ENCODE results near the gene MAGI1. TPM values are rescaled to one million over a fixed set of nuclear protein-coding genes. Genes with fewer than 3 reads are reported as not detected.

Gene MAGI1
- total RNA-seq, 1 donor from 2014 or later: not detected

- TF ChIP-seq, protein P1, sequence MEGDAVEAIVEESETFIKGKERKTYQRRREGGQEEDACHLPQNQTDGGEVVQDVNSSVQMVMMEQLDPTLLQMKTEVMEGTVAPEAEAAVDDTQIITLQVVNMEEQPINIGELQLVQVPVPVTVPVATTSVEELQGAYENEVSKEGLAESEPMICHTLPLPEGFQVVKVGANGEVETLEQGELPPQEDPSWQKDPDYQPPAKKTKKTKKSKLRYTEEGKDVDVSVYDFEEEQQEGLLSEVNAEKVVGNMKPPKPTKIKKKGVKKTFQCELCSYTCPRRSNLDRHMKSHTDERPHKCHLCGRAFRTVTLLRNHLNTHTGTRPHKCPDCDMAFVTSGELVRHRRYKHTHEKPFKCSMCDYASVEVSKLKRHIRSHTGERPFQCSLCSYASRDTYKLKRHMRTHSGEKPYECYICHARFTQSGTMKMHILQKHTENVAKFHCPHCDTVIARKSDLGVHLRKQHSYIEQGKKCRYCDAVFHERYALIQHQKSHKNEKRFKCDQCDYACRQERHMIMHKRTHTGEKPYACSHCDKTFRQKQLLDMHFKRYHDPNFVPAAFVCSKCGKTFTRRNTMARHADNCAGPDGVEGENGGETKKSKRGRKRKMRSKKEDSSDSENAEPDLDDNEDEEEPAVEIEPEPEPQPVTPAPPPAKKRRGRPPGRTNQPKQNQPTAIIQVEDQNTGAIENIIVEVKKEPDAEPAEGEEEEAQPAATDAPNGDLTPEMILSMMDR (IDR thresholded peaks at IDR 0.05): no peak
- intact Hi-C loops (cut with micrococcal nuclease): no loop called here
- Mint-ChIP-seq H3K4me3 (no peak overlapping the region), H3K27me3 (no peaks in the 10 kb centered on the region), H3K27ac (no peak overlapping the region), H3K4me1 (no peaks in the 10 kb centered on the region), H3K9me3 (peaks cover 2% of the 10 kb centered on the region), H3K36me3 (ENCODE audit: low read depth) (no peaks in the 10 kb centered on the region)
- no peak for ATAC-seq (ENCODE audit: low read depth)
- ChIA-PET POLR2A (no interaction called here), CTCF (no interaction called here)
- no peak for DNase-seq
Observed at GRCh38 chr3:65490114-65490513, 548.6 kb downstream of the MAGI1 start.

DNA sequence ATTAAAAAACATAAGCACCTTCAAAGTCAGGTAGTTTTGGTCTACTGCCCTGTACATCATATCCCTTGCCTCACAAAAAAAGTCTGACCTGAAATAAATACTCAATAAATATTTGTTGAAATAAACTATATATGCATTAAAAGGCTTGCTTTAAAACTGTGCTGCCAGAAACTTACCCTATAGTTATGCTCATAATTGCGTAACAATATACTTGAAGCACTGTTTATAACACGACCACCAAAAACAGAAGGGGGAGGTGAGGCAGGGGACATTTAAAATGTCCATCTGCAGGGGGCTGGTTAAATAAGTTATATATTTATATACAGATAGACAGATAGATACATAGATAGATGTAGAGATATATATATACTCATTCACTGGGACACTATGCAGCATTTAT lies 549.5 kb downstream of the MAGI1 start:
- no peaks in the 10 kb centered on the region for H3K36me3 Mint-ChIP-seq (ENCODE audit: low read depth)
- ChIA-PET POLR2A (no interaction called here), CTCF (no interaction called here)
- no peak overlapping the region for H3K4me3 Mint-ChIP-seq
- DNase-seq (no peak), ATAC-seq (ENCODE audit: low read depth) (no peak)
- H3K27ac Mint-ChIP-seq: no peak overlapping the region
- intact Hi-C loops (cut with micrococcal nuclease): no loop called here
- H3K27me3 Mint-ChIP-seq: no peaks in the 10 kb centered on the region
- H3K4me1 Mint-ChIP-seq: no peaks in the 10 kb centered on the region
- TF ChIP-seq, protein P1 (IDR thresholded peaks at IDR 0.05): no peak
- peaks cover 5% of the 10 kb centered on the region for H3K9me3 Mint-ChIP-seq

DNA sequence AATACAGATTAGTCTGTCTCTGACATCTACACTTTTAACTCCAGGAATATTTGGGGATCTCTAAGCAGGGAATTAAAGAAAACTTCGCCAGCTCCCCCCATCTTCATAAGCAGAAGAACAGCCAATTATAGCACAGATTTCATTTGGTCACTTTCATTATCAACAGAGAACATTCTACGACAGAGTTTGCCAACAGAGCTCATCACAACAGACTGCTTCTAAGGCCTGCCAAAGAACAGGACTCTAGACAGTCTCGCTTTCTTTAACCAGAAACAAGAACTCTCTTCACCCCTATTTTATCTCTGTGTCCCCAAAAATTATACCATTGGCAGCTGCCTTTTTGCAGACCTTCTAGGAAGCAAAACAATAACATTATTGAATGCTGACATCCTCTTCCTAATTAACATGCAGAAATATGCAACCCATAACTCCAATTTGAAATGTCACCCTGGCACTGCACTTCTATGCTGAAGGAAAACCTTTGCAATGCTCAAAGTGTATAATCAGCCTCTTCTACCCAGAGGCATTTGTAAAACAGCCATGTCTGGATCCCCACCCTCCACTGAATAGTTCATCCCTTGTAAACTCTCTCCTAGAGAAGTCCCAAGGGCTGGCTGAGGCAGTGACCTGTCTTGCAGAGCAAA lies 552.8 kb downstream of the MAGI1 start:
- Mint-ChIP-seq H3K36me3 (ENCODE audit: low read depth) (no peaks in the 10 kb centered on the region), H3K27ac (no peak overlapping the region), H3K4me3 (no peak overlapping the region), H3K4me1 (no peaks in the 10 kb centered on the region), H3K27me3 (no peaks in the 10 kb centered on the region), H3K9me3 (peaks cover 5% of the 10 kb centered on the region)
- ATAC-seq (ENCODE audit: low read depth): no peak
- CTCF ChIA-PET: no interaction called here
- intact Hi-C loops (cut with micrococcal nuclease): no loop called here
- POLR2A ChIA-PET: no interaction called here
- TF ChIP-seq, protein P1 (IDR thresholded peaks at IDR 0.05): no peak
- no peak for DNase-seq

DNA sequence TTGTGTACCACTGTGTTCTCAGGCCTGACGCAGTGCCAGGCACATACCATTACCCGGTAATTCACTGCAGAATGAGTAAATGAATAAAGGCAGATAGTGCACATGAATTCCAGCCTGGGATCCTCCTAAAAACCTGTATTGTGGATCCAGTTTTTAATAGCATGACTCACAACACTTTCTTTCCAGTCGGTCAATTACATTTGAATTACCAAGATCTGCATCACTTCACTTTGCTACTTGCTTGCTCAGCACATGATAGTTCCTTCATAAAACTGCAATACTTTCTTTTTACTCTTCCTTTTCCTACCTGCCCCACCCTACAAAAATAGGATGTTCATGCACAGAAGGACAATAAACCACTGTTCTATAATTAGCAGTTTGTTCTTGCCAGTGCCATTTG lies 553.8 kb downstream of the MAGI1 start:
- ChIA-PET POLR2A (no interaction called here), CTCF (no interaction called here)
- Mint-ChIP-seq H3K27ac (no peak overlapping the region), H3K4me3 (no peak overlapping the region), H3K9me3 (peaks cover 5% of the 10 kb centered on the region), H3K4me1 (no peaks in the 10 kb centered on the region), H3K36me3 (ENCODE audit: low read depth) (no peaks in the 10 kb centered on the region), H3K27me3 (no peaks in the 10 kb centered on the region)
- no peak for ATAC-seq (ENCODE audit: low read depth)
- intact Hi-C loops (cut with micrococcal nuclease): no loop called here
- TF ChIP-seq, protein P1 (IDR thresholded peaks at IDR 0.05): no peak
- no peak for DNase-seq

- TF ChIP-seq, protein P1 (IDR thresholded peaks at IDR 0.05): no peak
- DNase-seq: no peak
- H3K36me3 Mint-ChIP-seq (ENCODE audit: low read depth): no peaks in the 10 kb centered on the region
- H3K4me1 Mint-ChIP-seq: no peaks in the 10 kb centered on the region
- intact Hi-C loops (cut with micrococcal nuclease): no loop called here
- H3K4me3 Mint-ChIP-seq: no peak overlapping the region
- no peaks in the 10 kb centered on the region for H3K27me3 Mint-ChIP-seq
- H3K9me3 Mint-ChIP-seq: peaks cover 5% of the 10 kb centered on the region
- H3K27ac Mint-ChIP-seq: no peak overlapping the region
- no peak for ATAC-seq (ENCODE audit: low read depth)
- CTCF ChIA-PET: no interaction called here
- POLR2A ChIA-PET: no interaction called here
Observed at GRCh38 chr3:65483480-65483879, 555.2 kb downstream of the MAGI1 start.

Measured in activated B cell treated with CpG ODN at 0.5 μM for 24 hours (primary cell).